Chondrocyte (in vitro differentiated cells): ENCODE measurements around the gene TRAF1. TPM values are rescaled to one million over a fixed set of nuclear protein-coding genes. Genes with fewer than 3 reads are reported as not detected.

Source experiments
- DNase-seq: peaks from one replicate; pipeline ENCODE4 v3.0.0; 2021; ENCODE audit warnings: mixed read lengths, low spot score
- H3K27ac Mint-ChIP-seq: one replicate; pipeline ENCODE4 v1.8.0; 2021; ENCODE audit warnings: mild to moderate bottlenecking, moderate library complexity, mixed read lengths; ENCODE audit not compliant: unreplicated experiment
- H3K27me3 Mint-ChIP-seq: 2 replicates; pipeline ENCODE4 v1.8.0; 2021; ENCODE audit warnings: low read depth, mixed read lengths
- H3K36me3 Mint-ChIP-seq: 2 replicates; pipeline ENCODE4 v1.8.0; 2021; ENCODE audit warnings: low read depth, mixed read lengths
- H3K4me1 Mint-ChIP-seq: 2 replicates; pipeline ENCODE4 v1.8.0; 2021; ENCODE audit warnings: low read depth, mild to moderate bottlenecking, mixed read lengths
- H3K4me3 Mint-ChIP-seq: one replicate; pipeline ENCODE4 v1.8.0; 2021; ENCODE audit warnings: mild to moderate bottlenecking, moderate library complexity, mixed read lengths; ENCODE audit not compliant: unreplicated experiment
- H3K9me3 Mint-ChIP-seq: 2 replicates; pipeline ENCODE4 v1.8.0; 2021; ENCODE audit warnings: low read depth, mixed read lengths
- CTCF ChIP-seq: fragments of 200-600 bp; sonication (generic); IDR thresholded peaks from 2 replicates; pipeline ENCODE4 v1.5.0; 2021; ENCODE audit warnings: antibody characterized with exemption, mild to moderate bottlenecking, moderate library complexity
- total RNA-seq: library from RNA; stranded (reverse); gene quantifications from 3 replicates; pipeline ENCODE4 v1.2.1, GENCODE V29; 2021

The TRAF1 gene
- total RNA-seq, 1 donor from 2014 or later: 10.8 TPM

GRCh38 chr9:120941046-120941770 lies 14.6 kb upstream of the TRAF1 start:
- Mint-ChIP-seq H3K4me3 (no peak overlapping the region), H3K27me3 (no peaks in the 10 kb centered on the region)
- DNase-seq: no peak

DNA sequence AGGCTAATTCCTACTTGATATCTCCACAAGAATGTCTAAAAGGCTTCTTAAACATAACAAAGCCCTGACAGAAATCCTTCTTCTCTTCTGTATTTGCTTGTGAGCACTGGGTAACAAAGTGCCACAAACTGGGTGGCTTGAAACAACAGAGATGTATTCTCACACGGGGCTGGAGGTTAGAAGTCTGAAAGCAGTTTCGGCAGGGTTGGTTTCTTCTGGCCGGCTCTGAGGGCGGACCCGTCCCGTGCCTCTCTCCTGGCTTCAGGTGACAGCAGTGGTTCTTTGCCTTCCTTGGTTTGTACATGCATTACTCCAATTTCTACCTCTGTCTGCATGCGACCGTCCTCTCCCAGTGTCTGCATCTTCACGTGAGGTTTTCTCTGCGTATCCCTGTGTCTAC lies 14.0 kb upstream of the TRAF1 start:
- DNase-seq: no peak
- no peaks in the 10 kb centered on the region for H3K27me3 Mint-ChIP-seq
- no peak overlapping the region for H3K4me3 Mint-ChIP-seq
- peak overlapping the region; percentile 90 for H3K27ac Mint-ChIP-seq
- H3K36me3 Mint-ChIP-seq: no peaks in the 10 kb centered on the region
- no peaks in the 10 kb centered on the region for H3K9me3 Mint-ChIP-seq
- TF ChIP-seq CTCF: no peak
- peaks cover 68% of the 10 kb centered on the region for H3K4me1 Mint-ChIP-seq

More at GRCh38 chr9:120941046-120941770, 14.6 kb upstream of the TRAF1 start:
- H3K4me1 Mint-ChIP-seq: peaks cover 61% of the 10 kb centered on the region
- H3K27ac Mint-ChIP-seq: peak overlapping the region; percentile 90
- H3K9me3 Mint-ChIP-seq: no peaks in the 10 kb centered on the region
- TF ChIP-seq CTCF: no peak
- H3K36me3 Mint-ChIP-seq: no peaks in the 10 kb centered on the region

DNA sequence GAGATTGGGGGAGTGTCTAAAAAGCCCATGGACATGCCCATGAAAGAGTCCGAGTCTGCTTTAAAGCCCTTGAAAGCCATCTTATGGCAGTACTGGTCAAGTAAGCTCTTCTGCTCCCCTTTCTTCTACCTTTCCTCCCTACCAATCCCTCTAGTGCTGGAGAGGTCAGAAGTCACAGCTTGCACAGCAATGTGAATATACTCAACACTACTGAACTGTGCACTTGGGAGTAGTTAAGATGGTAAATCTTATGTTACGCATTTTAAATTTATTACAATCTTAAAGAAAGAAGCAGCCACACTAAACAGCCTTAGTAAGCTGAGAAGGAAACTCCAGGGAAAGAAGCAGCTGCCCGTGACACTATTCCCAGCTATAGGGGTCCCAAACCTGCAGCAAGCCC lies 12.3 kb upstream of the TRAF1 start:
- Mint-ChIP-seq H3K4me3 (no peak overlapping the region), H3K9me3 (no peaks in the 10 kb centered on the region), H3K4me1 (peaks cover 76% of the 10 kb centered on the region), H3K27me3 (no peaks in the 10 kb centered on the region), H3K36me3 (no peaks in the 10 kb centered on the region), H3K27ac (no peak overlapping the region)
- no peak for DNase-seq
- no peak for TF ChIP-seq CTCF

DNA sequence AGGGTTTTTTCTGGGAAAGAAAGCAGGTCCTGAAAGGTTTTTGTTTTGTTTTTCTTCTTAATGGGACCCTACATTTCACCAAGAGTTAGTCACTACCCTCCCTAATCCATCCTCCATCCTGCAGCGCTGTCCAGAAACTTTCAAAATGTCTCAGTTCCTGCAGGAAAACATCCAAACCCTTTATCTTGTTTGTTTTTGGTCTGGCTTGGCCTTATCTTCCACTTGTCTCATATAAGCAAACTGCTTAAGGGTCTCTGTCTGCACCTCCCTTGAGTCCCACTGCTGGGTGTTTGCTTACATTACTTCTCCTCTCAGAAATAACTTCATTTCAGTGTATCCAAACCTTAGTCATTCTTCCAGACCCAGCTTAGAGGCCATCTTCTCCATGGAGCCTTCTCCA lies 11.0 kb upstream of the TRAF1 start:
- Mint-ChIP-seq H3K27ac (peak overlapping the region; percentile 99), H3K4me3 (no peak overlapping the region), H3K4me1 (peaks cover 84% of the 10 kb centered on the region), H3K36me3 (no peaks in the 10 kb centered on the region), H3K27me3 (no peaks in the 10 kb centered on the region), H3K9me3 (no peaks in the 10 kb centered on the region)
- TF ChIP-seq CTCF: no peak
- no peak for DNase-seq

DNA sequence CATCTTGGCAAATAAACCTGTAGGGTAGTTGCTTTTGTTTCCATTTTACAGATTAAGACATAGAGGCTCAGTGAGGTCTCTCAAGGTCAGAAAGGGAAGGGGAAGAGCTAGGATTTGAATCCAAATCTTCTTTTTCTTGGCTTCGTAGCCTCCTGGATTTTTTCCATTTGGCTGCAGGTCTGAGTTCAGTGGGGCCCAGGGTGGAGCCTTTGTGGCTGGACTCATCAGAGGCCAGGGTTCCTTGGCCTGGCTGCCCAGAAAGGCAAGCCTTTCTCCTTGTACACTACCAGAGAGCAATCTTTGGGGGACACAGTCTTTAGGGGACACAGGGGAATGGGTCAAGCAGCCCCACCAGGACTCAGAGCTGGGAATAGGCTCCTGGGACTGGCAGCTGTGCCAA lies 10.5 kb upstream of the TRAF1 start:
- Mint-ChIP-seq H3K4me1 (peaks cover 84% of the 10 kb centered on the region), H3K27me3 (no peaks in the 10 kb centered on the region), H3K27ac (peak overlapping the region; percentile 99), H3K4me3 (no peak overlapping the region), H3K36me3 (no peaks in the 10 kb centered on the region), H3K9me3 (no peaks in the 10 kb centered on the region)
- no peak for DNase-seq
- no peak for TF ChIP-seq CTCF
